ENCODE results near the gene IRF2BPL.

The IRF2BPL gene

GRCh38 chr14:77036484-77037214 lies 8.1 kb upstream of the IRF2BPL start:
- no peak for TF ChIP-seq CTCF (IDR thresholded peaks at IDR 0.05)

- TF ChIP-seq CTCF (IDR thresholded peaks at IDR 0.05) = no peak
Observed at GRCh38 chr14:77035267-77035666, 6.8 kb upstream of the IRF2BPL start.

GRCh38 chr14:77033622-77034589 lies 5.4 kb upstream of the IRF2BPL start:
- no peak for TF ChIP-seq CTCF (IDR thresholded peaks at IDR 0.05)

GRCh38 chr14:77032844-77033621 lies 4.5 kb upstream of the IRF2BPL start:
- no peak; the same call in 1 of the 2 replicates for TF ChIP-seq CTCF (IDR thresholded peaks at IDR 0.05)

GRCh38 chr14:77032491-77032843 lies 4.0 kb upstream of the IRF2BPL start:
- no peak for TF ChIP-seq CTCF (IDR thresholded peaks at IDR 0.05)

- no peak for TF ChIP-seq CTCF (IDR thresholded peaks at IDR 0.05)
Observed at GRCh38 chr14:77031759-77032490, 3.4 kb upstream of the IRF2BPL start.
